Psoas muscle (tissue), 8 donors: ENCODE data around the gene CTSV. TPM values are rescaled to one million over a fixed set of nuclear protein-coding genes. Genes with fewer than 3 reads are reported as not detected.
"Not testable (repeated sequence)": the region's sequence is repeated elsewhere in the genome, so short reads cannot be mapped to it uniquely, and the experiment has no call there.

Experiments used
- ATAC-seq, 4 donors: fragments of 200-7000 bp; cut with Tn5 transposase; one replicate each; pipeline ENCODE4 v1.9.1; 2020; ENCODE audit warnings: moderate library complexity in 3 of 4, mild to moderate bottlenecking in 2 of 4
- DNase-seq, 2 donors: peaks; one replicate each; pipeline ENCODE4 v3.0.0-alpha.2; 2020
- H3K27ac ChIP-seq: fragments of 200-600 bp; one replicate; pipeline ENCODE4 v1.8.0; 2022
- H3K27me3 ChIP-seq, 3 donors: fragments of 200-600 bp in 1 of 3; one replicate each; pipeline versions ENCODE4 v1.6.1 to v1.8.0; 2013 to 2022; ENCODE audit warnings: low read length in 2 of 3, mild to moderate bottlenecking in 2 of 3, moderate library complexity in 1 of 3; ENCODE audit not compliant: insufficient read depth in 3 of 3
- H3K36me3 ChIP-seq, 2 donors: fragments of 200-600 bp in 1 of 2; one replicate each; pipeline versions ENCODE4 v1.6.1 to v1.8.0; 2013 to 2022; ENCODE audit warnings: low read depth in 1 of 2, mild to moderate bottlenecking in 1 of 2, moderate library complexity in 1 of 2; ENCODE audit not compliant: insufficient read depth in 1 of 2
- H3K4me1 ChIP-seq: fragments of 200-600 bp; one replicate; pipeline ENCODE4 v1.8.0; 2022
- H3K4me3 ChIP-seq: fragments of 200-600 bp; one replicate; pipeline ENCODE4 v1.8.0; 2022; ENCODE audit warnings: mild to moderate bottlenecking
- H3K9me3 ChIP-seq: fragments of 200-600 bp; one replicate; pipeline ENCODE4 v1.8.0; 2022
- WGBS, 3 donors: extraction: QIAGEN DNeasy Blood & Tissue Kit; methylation state at CpG; one replicate each; pipeline versions ENCODE4 v1.1.6 to v1.1.7; 2013; 5-methylcytosine and 5-hydroxymethylcytosine counted together
- intact Hi-C, 2 donors: fragments of 100-400 bp; cut with DNase I; formaldehyde crosslinking; loops; one replicate each; pipeline versions ENCODE4 v1.11.0 to v1.14.2; 2022
- polyA plus RNA-seq, 3 donors: library from polyadenylated mRNA; stranded (reverse); fragments of 200-250 nt; gene quantifications; one replicate each; pipeline ENCODE4 v1.2.3, GENCODE V29; 2013
- total RNA-seq, 4 donors: library from RNA; stranded (reverse); fragmentation: NEBNext Ultra II Directional in 2 of 4; extraction: Animal tissue kit (Norgen Biotek cat#: 25700) in 2 of 4; gene quantifications; one replicate each; pipeline versions ENCODE4 v1.2.1 to v1.2.4, GENCODE V29; 2021 to 2023
- TF ChIP-seq, protein P1 (sequence below): fragments of 200-600 bp; IDR thresholded peaks from one replicate; pipeline ENCODE4 v1.8.0; 2022; ENCODE audit warnings: antibody characterized with exemption
- donor health status: healthy with polysubstance abuse.
- donor health status: DM: no; HTN: no; CAD: no; lungs with moderate emphysema.
- donor health status: Bipolar disorder and iron deficiency.
- donor health status: healthy.
- donor health status: DM: yes; HTN: yes; CAD: no.
- donor health status: DM: no; HTN: no; CAD: no.
- donor health status: DM: no; HTN: no; CAD: no.
- donor health status: DM: yes; HTN: yes; CAD: no.

Gene CTSV
- total and polyA plus RNA-seq, 7 donors: 0.17 to 1.8 (median 0.39) TPM; not detected in 1

DNA sequence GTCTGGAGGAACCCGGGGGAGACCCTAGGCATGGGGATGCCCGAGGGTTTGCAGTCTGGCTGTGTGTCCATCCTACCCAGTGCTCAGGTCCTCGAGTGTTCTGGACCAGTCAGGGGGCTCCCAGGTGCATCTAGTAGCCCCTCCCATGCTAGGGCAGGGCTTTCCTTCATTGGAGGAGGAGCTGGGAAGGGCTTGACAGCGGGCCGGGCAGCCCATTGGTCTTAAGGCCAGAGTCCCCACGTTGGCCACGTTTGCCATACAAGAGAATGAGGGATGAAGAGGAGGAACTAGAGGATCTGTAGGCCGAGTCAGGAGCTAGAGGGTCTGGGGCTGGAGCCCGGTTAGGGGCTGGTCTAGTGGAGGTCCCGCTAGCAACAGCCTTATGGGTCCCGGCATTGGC, 37.3 kb upstream of the CTSV start:
- Histone ChIP-seq H3K9me3 (no peaks in the 10 kb centered on the region), H3K36me3 (no peaks in the 10 kb centered on the region), H3K27me3 (peaks cover 0 to 43% (median 10%) of the 10 kb centered on the region in 3 donors), H3K4me1 (no peaks in the 10 kb centered on the region), H3K4me3 (no peak overlapping the region), H3K27ac (no peak overlapping the region)
- 26 to 29% (median 26%) methylated on average over 11 of the region's 11 CpGs for WGBS, 3 donors
- no peak for DNase-seq
- intact Hi-C loops: no loop called here
- TF ChIP-seq, protein P1, sequence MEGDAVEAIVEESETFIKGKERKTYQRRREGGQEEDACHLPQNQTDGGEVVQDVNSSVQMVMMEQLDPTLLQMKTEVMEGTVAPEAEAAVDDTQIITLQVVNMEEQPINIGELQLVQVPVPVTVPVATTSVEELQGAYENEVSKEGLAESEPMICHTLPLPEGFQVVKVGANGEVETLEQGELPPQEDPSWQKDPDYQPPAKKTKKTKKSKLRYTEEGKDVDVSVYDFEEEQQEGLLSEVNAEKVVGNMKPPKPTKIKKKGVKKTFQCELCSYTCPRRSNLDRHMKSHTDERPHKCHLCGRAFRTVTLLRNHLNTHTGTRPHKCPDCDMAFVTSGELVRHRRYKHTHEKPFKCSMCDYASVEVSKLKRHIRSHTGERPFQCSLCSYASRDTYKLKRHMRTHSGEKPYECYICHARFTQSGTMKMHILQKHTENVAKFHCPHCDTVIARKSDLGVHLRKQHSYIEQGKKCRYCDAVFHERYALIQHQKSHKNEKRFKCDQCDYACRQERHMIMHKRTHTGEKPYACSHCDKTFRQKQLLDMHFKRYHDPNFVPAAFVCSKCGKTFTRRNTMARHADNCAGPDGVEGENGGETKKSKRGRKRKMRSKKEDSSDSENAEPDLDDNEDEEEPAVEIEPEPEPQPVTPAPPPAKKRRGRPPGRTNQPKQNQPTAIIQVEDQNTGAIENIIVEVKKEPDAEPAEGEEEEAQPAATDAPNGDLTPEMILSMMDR: no peak
- no peak for ATAC-seq

DNA sequence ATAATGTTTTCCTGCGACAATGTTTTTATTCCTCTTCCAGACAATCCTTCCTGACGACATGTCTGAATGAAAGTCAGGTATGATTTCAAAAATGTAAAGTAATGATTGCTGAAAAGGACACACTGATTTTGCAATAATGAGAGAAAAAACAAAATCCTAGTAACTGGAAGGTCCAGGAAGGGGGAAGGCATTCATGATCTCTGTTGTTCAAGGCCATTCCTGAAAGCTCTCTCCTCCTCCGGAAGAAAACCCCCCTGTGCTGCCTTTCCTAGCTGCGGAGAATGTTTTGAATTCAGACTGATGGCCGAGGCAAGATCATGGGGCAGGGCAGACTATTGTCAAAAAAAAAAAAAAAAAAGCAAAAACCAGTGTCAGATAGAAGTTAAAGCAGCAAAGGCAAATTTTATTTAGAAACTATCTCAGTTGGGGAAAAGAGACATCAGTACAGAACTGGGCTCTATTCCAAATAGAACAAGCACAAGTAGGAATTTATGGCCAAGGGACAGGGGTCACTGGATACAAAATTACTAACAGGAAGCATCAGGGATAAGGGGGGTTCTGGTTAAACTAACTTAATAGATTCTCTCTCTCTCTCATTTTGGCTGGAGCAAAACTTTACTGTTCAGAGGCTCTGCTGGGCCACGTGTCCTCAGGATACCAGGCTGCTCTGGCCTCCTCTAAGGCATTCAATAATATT, 36.5 kb upstream of the CTSV start:
- WGBS, 3 donors: 57 to 66% (median 63%) methylated on average over 6 of the region's 6 CpGs
- Histone ChIP-seq H3K27ac (no peak overlapping the region), H3K36me3 (no peaks in the 10 kb centered on the region), H3K9me3 (no peaks in the 10 kb centered on the region), H3K4me3 (no peak overlapping the region), H3K4me1 (no peaks in the 10 kb centered on the region), H3K27me3 (peaks cover 0 to 43% (median 10%) of the 10 kb centered on the region in 3 donors)
- ATAC-seq (no peak), DNase-seq (no peak)
- TF ChIP-seq, protein P1: no peak
- intact Hi-C loops: no loop called here

DNA sequence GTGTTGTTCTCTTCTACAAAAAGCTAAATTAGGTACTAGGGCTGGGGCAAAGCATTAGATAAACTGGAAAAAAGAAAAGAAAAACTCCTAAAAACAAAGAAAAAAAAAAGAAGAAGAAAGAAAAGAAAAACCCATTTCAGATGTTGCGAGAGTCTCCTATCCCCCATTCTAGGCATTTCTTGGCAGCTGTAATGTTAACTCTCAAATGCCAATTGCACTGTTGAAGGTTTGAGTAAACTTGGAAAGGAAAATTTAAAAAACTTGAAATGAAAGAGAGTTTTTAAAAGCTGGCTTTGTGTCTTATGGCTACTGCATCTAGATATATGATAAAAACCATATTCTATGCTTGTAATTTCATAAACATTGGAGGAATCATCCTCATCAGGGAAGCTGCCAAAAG, 34.6 kb upstream of the CTSV start:
- TF ChIP-seq, protein P1: no peak
- Histone ChIP-seq H3K36me3 (no peaks in the 10 kb centered on the region), H3K4me1 (no peaks in the 10 kb centered on the region), H3K4me3 (no peak overlapping the region), H3K27me3 (peaks cover 0 to 43% (median 10%) of the 10 kb centered on the region in 3 donors), H3K27ac (no peak overlapping the region), H3K9me3 (no peaks in the 10 kb centered on the region)
- WGBS, 3 donors: 39 to 43% (median 40%) methylated on average over 1 of the region's 1 CpG
- DNase-seq (no peak), ATAC-seq (no peak)
- intact Hi-C loops: no loop called here

DNA sequence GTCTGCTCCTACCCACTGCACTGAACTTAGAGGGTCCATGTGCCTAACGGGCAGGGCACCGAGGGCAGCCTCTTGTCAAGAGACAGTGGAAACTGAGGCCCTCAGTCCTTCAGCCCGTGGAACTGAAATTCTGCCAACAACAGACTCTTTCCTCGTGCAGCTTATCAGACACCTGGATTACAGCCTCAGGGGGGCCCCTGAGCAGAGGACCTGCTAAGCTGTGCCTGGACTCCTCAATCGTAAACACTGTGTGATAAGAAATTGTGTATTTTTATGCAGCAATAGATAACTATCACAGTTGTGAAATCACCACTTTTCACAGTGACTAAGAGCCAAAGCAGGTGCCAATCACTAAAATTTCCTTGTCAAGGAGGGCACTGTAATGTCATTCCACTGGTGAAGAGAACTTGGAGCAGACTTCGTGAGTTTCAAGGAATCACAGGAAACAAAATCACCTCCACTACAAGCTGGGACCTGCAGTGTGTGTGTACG, 33.4 kb upstream of the CTSV start:
- H3K9me3 ChIP-seq: no peaks in the 10 kb centered on the region
- ATAC-seq (no peak), DNase-seq (no peak)
- 64 to 67% (median 66%) methylated on average over 7 of the region's 7 CpGs for WGBS, 3 donors
- TF ChIP-seq, protein P1: no peak
- H3K36me3 ChIP-seq: no peaks in the 10 kb centered on the region
- H3K27me3 ChIP-seq: peaks cover 0 to 31% (median 7%) of the 10 kb centered on the region in 3 donors
- intact Hi-C loops: no loop called here
- no peaks in the 10 kb centered on the region for H3K4me1 ChIP-seq
- H3K27ac ChIP-seq: no peak overlapping the region
- H3K4me3 ChIP-seq: no peak overlapping the region

DNA sequence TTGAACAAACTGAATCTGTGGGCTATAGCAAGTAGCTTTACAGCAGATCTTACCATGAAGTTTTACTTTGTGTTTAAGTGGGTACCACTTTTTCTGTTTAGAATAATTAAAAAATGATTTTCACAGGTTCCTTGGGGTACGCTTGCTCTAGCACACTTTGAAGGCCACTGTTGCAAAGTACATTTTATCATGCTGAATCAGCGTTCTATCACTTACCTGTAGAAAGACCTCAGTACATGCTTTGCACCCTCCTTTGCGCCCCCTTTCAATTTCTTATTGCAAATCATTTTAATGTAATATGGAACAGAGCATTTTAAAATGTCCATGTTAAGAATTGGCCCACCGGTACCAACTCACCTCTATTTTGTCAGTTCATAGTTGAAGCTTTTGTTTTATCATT, 31.4 kb upstream of the CTSV start:
- intact Hi-C loops, H3K4me1 ChIP-seq: not testable (repeated sequence)

More for the DNA sequence above, 31.4 kb upstream of the CTSV start:
- H3K27ac ChIP-seq, H3K36me3 ChIP-seq, ATAC-seq, H3K4me3 ChIP-seq, H3K9me3 ChIP-seq, DNase-seq: not testable (repeated sequence)
- peaks cover 0 to 11% (median 0%) of the 10 kb centered on the region in 3 donors for H3K27me3 ChIP-seq
- 91 to 95% (median 94%) methylated on average over 4 of the region's 4 CpGs for WGBS, 3 donors
